Measurements from ENCODE around the gene OR6C65.
"Not testable (repeated sequence)": the region's sequence is repeated elsewhere in the genome, so short reads cannot be mapped to it uniquely, and the experiment has no call there.

Gene OR6C65

DNA sequence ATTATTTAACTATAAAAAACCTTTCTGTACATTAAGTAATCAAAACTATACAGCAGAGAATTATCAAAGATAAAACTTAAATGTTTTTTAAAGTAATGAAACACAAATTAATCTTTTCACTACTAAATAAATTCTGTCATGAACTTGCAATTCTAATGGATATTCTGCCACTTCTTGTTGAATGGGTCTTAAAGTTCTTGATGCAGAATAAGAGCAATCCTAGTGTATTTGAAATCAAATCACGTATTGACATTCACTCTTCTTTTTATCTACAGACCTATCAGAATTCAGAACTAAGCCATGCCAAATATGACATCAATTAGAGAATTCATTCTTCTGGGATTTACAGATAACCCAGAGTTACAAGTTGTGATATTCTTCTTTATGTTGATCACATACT is at the start of gene OR6C65:
OR6C65 (plus strand) TSS at position 301 of the 400 bp plus-strand sequence; CDS start at position 301, 0 bp downstream.
- no peak for DNase-seq (ENCODE audit: low read depth in 2 of 2)

DNA sequence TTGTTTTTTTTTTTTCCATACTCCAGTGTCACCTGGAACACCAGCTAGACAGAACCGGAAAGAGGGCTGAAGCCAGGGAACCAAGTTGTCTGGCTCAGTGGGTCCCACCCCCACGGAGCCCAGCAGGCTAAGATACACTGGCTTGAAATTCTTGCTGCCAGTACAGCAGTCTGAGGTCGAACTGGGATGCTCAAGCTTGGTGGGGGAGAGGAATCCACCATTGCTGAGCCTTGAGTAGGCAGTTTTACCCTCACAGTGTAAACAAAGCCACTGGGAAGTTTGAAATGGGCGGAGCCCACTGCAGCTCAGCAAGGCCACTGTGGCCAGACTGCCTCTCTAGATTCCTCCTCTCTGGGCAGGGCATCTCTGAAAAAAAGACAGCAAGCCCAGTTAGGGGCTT is 45.0 kb upstream of the OR6C65 start:
- DNase-seq (ENCODE audit: low read depth in 2 of 2), result not testable (repeated sequence)

DNA sequence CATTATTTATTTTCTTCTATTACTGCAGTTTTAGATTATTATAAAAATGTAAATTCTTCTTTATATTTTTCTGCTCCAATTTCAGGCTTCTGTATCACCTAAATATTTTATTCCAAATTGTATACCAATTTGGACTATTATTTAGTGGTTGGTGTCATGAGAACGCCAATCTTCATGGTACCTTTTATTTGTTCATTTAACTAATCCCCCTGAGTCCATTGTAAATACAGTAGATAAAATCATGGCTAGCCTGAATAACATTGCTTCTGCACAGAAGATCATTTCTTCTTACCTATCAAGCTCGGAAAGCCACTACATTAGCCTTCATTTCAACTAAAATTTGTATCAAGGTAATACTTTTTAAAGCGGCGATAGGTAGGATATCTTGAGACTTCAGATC is 37.7 kb upstream of the OR6C65 start, which contains the start of gene OR6C75:
OR6C75 (plus strand) TSS at position 301 of the 400 bp plus-strand sequence. CDS start 2,136 bp downstream, outside the sequence.
- no peak for DNase-seq (ENCODE audit: low read depth in 2 of 2)

DNA sequence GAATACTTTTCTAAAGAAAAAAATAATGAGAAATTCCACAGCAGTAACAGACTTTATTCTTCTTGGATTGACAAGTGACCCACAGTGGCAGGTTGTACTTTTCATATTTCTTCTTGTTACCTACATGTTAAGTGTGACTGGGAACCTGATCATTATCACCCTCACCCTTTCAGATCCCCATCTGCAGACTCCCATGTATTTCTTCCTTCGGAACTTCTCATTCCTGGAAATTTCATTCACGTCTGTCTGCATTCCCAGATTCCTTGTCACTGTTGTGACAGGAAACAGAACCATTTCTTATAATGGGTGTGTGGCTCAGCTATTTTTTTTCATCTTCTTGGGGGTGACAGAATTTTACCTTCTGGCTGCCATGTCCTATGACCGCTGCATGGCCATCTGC is 35.2 kb upstream of the OR6C65 start:
- DNase-seq (ENCODE audit: low read depth in 2 of 2), result no peak

DNA sequence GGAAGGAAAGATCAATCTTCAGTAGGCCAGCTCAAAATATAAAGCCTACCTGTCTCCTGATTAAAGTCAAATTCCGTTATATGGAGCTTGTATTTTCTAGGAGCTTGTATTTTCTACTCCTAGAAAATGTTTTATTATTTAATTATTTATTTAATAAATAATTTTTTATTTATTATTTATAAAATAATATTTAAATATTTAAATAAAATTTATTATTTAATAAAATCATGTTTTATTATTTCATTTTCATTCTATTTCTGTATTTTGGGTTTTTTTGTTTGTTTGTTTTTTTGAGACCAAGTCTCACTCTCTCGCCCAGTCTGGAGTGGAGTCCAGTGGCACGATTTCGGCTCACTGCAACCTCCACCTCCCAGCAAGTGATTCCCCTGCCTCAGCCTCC is 27.8 kb upstream of the OR6C65 start:
- no peak for DNase-seq (ENCODE audit: low read depth in 2 of 2)

DNA sequence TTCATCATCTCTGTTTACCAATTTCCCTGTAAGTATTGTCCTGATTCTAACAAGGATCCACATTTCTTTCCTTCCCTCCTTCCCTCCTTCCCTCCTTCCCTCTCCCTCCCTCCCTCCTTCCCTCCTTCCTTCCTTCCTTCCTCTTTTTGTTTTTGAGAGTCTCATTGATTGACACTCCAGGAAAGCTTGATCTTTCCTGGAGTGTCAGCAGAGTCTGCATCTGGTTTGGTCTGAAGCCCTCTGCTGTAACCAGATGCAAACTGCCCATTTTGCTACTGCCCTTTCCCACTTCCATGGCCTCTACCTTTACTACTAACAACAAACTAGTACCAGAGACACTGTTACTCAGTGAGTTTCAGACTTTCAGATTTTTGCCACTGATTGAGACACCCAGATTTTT is 14.4 kb upstream of the OR6C65 start:
- DNase-seq (ENCODE audit: low read depth in 2 of 2), result no peak

DNA sequence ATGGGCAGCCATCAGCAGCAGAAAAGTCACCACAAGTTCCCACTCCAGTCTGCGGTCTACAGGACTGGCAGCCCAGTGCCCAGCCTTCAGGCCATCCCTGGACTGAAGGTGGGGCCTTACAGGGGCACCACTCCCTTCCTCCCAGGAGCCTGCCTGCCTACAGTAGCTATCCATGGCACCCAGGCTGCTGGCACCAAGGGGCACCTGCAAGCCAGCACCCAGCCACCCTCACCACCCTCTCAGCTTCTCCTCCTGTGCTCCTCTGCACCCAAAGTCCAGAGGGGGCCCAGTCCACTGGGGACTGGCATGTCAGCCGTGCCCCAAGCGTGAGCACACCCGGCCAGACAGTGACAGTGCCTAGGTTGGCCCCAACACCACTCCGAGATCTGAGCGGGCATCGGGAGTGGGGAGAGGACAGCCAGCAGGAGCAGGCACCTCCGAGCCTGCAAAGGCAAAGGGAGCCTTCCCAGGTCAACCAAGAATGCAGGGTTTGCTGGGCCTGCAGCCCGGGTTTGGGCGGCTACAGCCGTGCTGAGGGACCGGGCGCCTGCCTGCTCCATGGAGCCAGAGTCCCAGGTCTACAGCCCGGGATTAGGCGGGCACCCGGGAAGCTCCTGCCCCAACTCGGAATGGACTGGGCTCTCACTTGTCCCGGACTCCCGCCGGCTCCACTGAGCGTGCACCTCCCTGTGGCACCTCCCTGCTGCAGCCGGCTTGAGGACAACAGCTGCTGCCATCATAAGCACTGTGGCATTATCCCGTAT is 8.1 kb upstream of the OR6C65 start:
- DNase-seq (ENCODE audit: low read depth in 2 of 2), result no peak

DNA sequence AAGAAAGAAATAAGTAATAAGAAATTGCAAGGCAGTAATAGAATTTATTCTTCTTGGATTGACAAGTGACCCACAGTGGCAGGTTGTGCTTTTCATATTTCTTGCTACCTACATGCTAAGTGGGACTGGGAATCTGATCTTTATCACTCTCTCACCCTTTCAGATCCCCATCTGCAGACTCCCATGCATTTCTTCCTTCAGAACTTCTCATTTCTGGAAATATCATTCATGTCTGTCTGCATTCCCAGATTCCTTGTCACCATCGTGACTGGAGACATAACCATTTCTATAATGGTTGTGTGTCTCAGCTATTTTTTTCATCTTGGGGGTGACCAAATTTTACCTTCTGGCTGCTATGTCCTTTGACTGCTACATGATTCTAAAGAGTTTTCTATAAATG is 4.0 kb upstream of the OR6C65 start:
- no peak for DNase-seq (ENCODE audit: low read depth in 2 of 2)

DNA sequence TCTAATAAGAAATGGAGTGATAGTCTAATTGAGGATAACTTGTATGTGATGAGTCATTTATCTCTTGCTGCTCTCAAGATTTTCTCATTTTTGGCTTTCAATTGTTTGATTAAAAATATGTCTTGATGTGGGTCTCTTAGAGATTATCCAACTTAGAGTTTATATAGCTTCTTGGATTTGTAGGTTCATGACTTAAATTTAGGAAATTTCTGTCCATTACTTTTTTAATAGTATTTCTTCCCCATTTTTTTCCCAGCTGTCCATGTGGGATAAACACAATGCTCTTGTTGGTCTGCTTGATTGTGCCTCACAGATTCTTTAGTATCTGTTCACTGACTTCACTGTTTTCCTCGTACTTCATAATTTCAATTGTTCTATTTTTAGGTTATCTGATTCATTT is 7.5 kb downstream of the OR6C65 start:
- no peak for DNase-seq (ENCODE audit: low read depth in 2 of 2)

DNA sequence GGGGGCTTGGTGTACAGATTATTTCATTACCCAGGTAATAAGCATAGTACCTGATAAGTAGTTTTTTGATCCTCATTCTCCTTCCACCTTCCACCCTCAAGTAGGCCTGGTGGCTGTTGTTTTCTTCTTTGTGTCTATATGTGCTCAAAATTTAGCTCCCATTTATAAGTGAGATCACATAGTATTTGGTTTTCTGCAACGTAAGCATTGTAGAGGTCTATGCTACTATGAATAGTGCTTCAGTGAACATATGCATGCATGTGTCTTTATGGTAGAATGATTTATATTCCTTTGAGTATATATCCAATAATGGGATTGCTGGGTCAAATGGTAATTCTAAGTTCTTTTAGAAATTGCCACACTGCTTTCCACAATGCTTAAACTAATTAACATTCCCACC is 8.8 kb downstream of the OR6C65 start:
- DNase-seq (ENCODE audit: low read depth in 2 of 2), result not testable (repeated sequence)

DNA sequence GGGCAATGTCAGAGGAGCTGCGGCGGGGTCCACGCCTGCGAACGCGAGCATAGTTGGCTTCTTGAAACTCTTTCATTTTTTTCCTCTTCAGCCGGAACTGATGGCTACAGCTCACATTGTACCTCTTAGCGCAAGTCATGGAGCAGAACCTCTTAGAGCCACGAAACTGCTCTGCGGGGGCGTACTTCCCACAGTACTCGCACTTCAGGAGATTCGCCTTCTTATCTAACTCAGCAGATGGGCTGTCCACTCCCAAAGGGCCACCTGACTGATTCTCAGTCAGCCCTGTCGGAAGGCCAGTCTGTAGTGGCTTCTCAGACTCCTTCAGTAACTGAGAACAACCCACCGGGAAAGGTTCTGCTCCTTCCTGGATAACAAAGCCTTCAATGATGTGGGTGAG is 11.8 kb downstream of the OR6C65 start:
- not testable (repeated sequence) for DNase-seq (ENCODE audit: low read depth in 2 of 2)

DNA sequence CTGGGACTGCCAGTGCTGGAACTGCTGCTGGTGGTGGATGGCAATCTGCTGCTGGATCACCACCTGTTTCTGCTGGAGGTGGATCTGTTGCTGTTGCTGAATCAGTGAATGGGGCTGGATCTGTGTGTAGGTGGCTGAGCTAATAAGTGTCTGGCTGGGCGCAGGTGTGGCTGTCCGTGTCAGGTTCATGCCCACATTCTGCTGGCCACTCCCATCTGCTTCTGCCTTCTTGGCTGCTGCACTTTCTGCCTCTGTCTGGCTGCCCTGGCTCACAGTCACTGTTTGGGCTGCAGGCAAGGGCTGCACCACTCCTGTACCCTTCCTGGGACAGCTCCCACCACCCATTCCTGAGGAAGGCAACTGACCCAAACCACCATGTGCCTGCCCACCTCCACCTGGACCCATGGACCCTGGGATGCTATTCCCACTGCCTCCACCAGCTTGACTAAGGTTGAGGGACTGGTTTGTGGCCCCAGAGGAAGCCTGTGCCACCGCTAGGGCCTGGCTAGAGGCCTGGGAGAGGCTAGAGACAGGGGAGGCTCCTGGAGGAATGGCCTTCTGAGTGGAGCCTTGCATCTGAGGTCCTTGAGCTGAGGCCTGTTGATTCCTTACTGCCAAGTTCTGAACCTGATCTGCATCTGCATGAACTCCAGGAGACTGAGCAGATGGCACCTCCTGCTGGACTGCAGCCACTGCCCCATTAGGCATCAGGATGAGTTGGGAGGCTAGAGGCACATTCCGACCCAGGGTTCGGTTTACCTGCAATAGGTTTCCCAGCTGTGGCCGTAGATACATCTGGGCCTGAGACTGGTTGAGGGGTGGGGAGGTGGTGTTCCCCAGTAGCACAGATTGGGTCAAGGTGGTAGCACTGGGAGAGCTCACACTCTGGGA is 13.4 kb downstream of the OR6C65 start:
- DNase-seq (ENCODE audit: low read depth in 2 of 2), result not testable (repeated sequence)

DNA sequence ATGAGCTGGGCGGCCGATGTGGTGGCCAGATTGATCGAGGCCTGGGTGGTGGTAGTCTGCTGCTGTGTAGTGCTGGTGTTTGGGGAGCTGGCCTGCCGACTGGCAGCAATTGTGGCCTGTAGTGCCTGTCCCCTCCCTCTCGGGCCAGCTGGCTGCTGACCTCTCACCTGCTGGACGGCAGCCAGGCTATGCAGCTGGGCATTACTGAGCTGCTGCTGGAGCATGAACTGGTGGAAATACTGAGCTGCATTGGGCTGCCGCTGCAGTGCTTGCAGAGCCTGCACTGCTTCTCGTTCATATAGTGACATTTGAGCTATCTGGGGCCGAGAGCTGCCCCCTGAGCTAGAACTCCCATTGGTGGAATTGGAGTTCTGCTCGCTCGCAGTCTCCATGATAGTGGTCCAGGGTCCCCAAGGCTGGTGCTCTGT is 14.1 kb downstream of the OR6C65 start:
- DNase-seq (ENCODE audit: low read depth in 2 of 2), result not testable (repeated sequence)

DNA sequence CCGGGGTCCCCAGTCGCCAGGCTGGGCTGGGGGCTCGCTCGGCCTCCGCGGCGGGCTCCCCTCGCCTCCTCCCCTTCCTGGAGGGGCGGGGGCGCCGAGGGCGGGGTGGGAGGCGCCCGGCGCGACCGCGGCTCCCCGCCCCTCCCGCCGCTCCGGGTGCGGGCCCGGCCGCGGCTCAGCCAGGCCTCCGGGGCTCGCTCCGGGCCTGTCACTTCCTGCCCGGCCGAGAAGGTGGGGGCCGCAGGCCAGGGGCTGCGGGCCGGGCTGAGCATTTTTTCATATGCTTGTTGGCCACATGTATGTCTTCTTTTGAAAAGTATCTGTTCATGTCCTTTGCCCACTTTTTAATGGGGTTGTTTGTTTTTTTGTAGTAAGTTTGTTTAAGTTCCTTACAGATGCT is 14.6 kb downstream of the OR6C65 start:
- not testable (repeated sequence) for DNase-seq (ENCODE audit: low read depth in 2 of 2)

DNA sequence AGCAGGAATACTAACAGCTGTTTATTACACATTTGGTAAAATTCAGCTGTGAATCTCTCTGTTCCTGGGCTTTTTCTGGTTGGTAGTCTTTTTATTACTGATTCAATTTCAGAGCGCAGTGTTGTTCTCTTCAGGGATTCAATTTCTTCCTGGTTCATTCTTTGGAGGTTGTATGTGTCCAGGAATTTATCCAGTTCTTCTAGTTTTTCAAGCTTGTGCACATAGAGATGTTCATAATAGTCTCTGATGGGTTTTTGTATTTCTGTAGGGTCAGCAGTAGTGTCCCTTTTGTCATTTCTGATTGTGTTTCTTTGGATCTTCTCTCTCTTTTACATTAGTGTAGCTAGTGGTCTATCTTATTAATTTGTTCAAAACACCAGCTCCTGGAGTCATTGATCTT is 16.6 kb downstream of the OR6C65 start:
- no peak for DNase-seq (ENCODE audit: low read depth in 2 of 2)

DNA sequence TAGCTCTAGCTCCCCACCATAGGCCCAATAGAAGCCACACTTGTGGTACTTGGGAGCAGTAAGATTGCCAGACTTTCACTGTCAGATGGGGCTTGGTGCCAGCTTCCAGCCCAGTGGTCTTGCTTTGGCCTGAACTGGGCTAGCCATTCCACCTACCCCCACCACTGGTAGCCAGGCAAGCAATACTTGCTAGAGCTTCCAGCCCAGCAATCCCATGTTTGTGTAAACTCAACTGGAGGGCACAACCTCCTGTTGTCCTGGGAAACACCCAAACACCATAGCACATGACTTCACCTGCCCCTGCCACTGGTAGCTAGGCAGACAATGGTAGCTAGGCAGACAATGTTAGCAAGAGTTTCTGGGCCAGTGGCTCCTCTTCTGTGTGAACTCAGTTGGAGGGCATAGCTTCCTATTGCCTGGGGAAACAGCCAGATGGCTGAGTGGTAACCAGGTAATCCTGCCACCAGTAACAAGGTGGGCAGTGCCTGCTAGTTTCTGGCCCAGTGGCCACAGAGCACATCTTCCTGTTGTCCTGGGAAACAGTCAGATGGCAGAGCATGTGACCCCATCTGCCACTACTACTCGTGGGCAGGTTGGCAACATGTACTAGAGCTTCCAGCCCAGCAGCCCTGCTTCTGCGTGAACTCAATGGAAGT is 20.1 kb downstream of the OR6C65 start:
- no peak for DNase-seq (ENCODE audit: low read depth in 2 of 2)

DNA sequence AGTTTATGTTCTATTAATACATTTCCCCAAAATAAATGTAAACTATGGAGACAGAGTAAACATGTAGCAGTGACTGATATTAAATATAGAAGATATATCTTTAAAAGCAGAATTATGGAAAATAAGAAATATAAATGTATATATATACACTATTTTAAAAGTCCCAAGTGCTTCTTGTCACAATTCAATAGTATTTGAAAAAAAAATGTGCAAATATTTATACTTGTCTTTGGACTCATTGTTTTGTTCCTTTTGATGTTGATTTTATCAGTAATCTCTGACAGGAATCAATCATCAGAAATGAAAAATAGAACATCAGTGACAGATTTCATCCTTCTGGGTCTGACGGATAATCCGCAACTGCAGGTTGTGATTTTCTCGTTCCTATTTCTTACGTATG is 25.6 kb downstream of the OR6C65 start, which contains the start of gene OR6C76:
OR6C76 (plus strand) TSS at position 301 of the 400 bp plus-strand sequence; CDS start at position 301, 0 bp downstream.
- no peak for DNase-seq (ENCODE audit: low read depth in 2 of 2)

DNA sequence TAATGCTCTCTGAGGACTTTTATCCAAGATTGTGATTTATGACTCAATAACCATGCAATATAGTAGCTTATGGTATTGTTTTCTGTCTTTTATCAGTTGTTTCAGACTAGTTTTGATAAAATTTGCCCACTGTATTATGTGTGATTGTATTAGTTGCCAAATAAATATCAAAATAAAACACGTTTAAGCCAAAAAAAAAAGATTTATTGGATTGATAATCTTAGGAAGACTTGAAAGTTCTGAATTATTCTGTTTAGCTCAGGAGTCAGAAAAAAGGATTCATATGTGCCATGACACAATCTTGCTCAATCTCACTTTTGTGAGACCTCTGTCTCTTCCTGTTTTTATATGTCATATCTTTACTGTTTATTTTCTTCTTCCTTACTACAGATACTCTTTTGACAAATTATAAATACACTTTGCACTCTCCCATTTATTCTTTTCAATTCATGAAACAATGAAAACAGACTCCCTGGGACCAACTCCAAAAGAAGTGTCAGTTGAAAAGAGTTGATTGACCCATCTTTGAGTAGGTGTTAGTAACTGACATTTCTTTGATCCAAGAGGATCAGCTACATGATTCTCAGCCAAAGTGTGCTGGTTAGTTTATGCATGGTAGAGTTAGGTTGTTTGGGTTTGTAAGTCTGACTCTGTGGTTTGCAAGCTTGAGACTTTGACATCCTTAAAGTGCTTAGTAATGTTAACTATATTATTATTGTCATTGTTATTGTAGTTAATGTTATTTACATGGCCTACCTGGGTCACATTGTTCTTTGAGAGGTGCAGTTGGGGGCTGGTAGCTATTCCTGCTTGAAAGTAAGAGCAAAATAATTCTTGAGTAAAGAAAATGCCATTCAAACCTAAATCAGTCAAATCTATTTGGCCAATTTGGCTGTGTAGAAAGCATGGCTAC is 28.3 kb downstream of the OR6C65 start:
- DNase-seq (ENCODE audit: low read depth in 2 of 2), result no peak

DNA sequence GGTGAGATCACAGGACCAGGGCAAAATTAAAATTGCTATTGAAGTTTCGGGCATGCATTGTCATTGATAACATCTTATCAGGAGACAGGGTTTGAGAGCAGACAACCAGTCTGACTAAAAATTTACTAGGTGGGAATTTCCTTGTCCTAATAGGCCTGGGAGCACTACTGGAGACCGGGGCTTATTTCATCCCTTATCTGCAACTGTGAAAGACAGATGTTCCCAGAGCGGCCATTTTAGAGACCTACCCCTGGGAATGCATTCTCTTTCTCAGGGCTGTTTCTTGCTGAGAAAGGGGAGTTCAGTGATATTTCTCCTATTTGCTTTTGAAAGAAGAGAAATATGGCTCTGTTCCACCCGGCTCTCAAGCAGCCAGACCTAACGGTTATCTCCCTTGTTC is 40.9 kb downstream of the OR6C65 start:
- not testable (repeated sequence) for DNase-seq (ENCODE audit: low read depth in 2 of 2)

DNA sequence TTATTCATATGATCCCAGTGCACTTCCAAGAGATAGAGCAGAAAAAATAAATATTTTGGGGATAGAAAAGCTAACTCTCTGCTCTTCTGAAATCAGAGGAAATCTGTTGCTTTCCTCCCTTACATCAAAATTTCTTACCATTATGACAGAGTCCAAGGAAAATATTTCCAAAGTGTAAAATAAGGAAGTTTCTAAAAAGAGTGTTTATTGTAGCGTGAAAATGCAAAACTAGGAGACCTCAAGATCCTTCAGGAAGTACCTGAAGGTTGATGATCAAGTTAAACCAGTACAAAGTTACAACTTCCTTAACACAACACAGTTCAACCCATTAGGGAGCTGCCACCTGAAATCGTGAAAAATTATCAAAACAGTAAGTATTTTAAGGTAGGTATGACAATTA is 43.4 kb downstream of the OR6C65 start, which contains the start of gene OR6C2:
OR6C2 (plus strand) TSS at position 301 of the 400 bp plus-strand sequence. CDS start 8,138 bp downstream, outside the sequence.
- DNase-seq (ENCODE audit: low read depth in 2 of 2), result no peak

DNA sequence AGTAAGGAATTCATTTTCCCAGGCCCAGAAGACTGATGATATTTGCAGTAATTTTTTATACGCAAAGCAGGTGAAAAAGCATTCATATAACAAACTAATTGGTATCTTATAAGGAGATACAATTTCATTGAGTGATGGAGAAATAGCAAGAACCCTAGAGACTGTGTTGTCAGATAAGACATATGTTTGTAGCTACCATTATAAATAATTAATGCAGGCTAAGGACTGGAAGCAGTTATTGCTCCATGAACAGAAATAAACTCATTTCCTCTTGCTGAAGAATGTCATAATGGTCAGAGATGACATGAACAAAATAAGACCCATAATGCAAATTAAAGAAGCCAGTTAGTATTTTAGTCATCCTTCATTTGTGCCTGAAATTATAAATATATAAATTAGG is 45.0 kb downstream of the OR6C65 start:
- DNase-seq (ENCODE audit: low read depth in 2 of 2), result no peak

Measured in stimulated activated CD4-positive, alpha-beta T cell treated with anti-CD3 and anti-CD28 coated beads, Interleukin-4, amount 100 ng/mL, for 48 hours (primary cell).